Prostate gland (tissue), 2 donors: Measurements from ENCODE around the gene IL13. TPM values are rescaled to one million over a fixed set of nuclear protein-coding genes. Genes with fewer than 3 reads are reported as not detected.

Experiments
- DNase-seq: peaks from one replicate; pipeline ENCODE4 v3.0.0-alpha.2; 2019; ENCODE audit warnings: low spot score
- H3K27ac ChIP-seq, 2 donors: fragments of 200-600 bp; sonication (generic); 2 replicates each; pipeline ENCODE4 v1.5.1; 2017 to 2019
- H3K27me3 ChIP-seq: fragments of 200-600 bp; sonication (generic); replicated peaks from 2 replicates; pipeline ENCODE4 v1.5.1; 2019; ENCODE audit not compliant: insufficient read depth
- H3K36me3 ChIP-seq, 2 donors: fragments of 200-600 bp; sonication (generic); 1 replicate in 1 of 2; 2 replicates in 1 of 2; pipeline versions ENCODE4 v1.5.1 to v1.8.1; 2017 to 2019
- H3K4me1 ChIP-seq: fragments of 200-600 bp; sonication (generic); replicated peaks from 2 replicates; pipeline ENCODE4 v1.5.1; 2019
- H3K4me3 ChIP-seq, 2 donors: fragments of 200-600 bp; sonication (generic); 2 replicates each; pipeline ENCODE4 v1.5.1; 2017 to 2019
- H3K9me3 ChIP-seq: fragments of 200-600 bp; sonication (generic); 2 replicates; pipeline ENCODE4 v1.5.1; 2017
- POLR2A ChIP-seq: fragments of 450-650 bp; IDR thresholded peaks from one replicate; pipeline ENCODE4 v1.6.1; 2016; ENCODE audit warnings: antibody characterized with exemption, mild to moderate bottlenecking
- POLR2AphosphoS5 ChIP-seq: sonication (generic); formaldehyde crosslinking; IDR thresholded peaks from one replicate; pipeline ENCODE4 v1.6.1; 2017; ENCODE audit warnings: antibody characterized with exemption
- WGBS: methylation state at CpG from one replicate; pipeline ENCODE4 v1.1.5; 2018; 5-methylcytosine and 5-hydroxymethylcytosine counted together
- intact Hi-C: fragments of 100-400 bp; cut with DNase I; formaldehyde crosslinking; loops from one replicate; pipeline ENCODE4 v1.14.2; 2022
- total RNA-seq, 2 donors: library from RNA; depleted of rRNA; stranded (reverse); fragments of >200 nt; gene quantifications; one replicate each; pipeline ENCODE4 v1.1.0, GENCODE V29; 2016
- TF ChIP-seq, protein P1 (sequence below), 4 experiments: fragments of 200-600 bp in 2 of 4; fragments of 450-650 bp in 2 of 4; sonication (generic) in 2 of 4; IDR thresholded peaks; 1 replicate in 3 of 4; 2 replicates in 1 of 4; pipeline ENCODE4 v1.5.1; 2016 to 2019; ENCODE audit warnings: antibody characterized with exemption in 4 of 4, mild to moderate bottlenecking in 2 of 4, moderate library complexity in 2 of 4

IL13 gene
- total RNA-seq, 2 donors from 2014 or later, result 2.3 TPM; not detected in 1

DNA sequence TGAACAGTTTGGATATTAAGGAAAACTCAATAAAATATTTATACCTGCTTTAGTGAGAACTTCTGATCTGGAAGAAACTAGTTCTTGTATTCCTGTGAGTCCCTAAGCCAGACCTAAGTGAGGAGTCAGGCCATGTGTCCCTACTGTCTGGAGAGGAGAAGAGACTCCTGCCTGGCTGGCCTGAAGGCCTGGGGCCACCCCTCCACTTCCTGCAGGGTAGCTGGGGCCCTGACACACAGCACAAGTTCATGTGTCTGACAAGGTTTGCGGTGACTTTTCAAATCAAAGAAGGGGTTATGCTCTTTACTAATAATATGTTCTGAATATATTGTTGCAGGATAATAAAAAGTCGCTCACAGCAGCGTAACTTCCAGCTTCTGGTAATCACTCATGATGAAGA, 16.1 kb upstream of the IL13 start:
- H3K9me3 ChIP-seq, result no peaks in the 10 kb centered on the region
- H3K4me1 ChIP-seq, result no peaks in the 10 kb centered on the region
- DNase-seq, result no peak
- no peak overlapping the region for H3K4me3 ChIP-seq
- WGBS, result 94% methylated on average over 3 of the region's 3 CpGs
- TF ChIP-seq, protein P1, sequence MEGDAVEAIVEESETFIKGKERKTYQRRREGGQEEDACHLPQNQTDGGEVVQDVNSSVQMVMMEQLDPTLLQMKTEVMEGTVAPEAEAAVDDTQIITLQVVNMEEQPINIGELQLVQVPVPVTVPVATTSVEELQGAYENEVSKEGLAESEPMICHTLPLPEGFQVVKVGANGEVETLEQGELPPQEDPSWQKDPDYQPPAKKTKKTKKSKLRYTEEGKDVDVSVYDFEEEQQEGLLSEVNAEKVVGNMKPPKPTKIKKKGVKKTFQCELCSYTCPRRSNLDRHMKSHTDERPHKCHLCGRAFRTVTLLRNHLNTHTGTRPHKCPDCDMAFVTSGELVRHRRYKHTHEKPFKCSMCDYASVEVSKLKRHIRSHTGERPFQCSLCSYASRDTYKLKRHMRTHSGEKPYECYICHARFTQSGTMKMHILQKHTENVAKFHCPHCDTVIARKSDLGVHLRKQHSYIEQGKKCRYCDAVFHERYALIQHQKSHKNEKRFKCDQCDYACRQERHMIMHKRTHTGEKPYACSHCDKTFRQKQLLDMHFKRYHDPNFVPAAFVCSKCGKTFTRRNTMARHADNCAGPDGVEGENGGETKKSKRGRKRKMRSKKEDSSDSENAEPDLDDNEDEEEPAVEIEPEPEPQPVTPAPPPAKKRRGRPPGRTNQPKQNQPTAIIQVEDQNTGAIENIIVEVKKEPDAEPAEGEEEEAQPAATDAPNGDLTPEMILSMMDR (IDR thresholded peaks at IDR 0.05), result no peak
- TF ChIP-seq POLR2AphosphoS5 (no peak), POLR2A (no peak)
- no peak overlapping the region for H3K27ac ChIP-seq
- intact Hi-C loops, result no loop called here
- H3K36me3 ChIP-seq, result peaks cover 0 to 3% of the 10 kb centered on the region in 2 donors
- H3K27me3 ChIP-seq, result no peaks in the 10 kb centered on the region

DNA sequence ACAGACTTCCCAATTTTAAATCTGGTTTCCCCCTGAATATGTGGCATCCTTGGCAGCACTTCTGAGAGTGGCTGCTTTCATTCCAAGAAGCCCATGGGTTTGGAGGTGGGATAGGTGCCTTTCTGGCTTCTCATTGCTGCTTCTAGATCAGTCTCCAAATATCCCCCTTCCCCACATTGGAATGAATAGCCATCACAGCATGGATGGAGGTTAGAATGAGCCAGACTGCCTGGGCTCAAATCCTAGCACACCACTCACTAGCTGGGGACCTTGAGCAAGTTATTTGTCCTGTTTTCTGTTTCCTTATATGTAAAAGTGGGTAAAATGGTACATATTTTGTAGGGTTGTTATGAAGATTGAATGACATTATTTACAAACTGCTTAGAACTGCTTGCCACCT, 13.8 kb upstream of the IL13 start:
- H3K4me1 ChIP-seq, result no peaks in the 10 kb centered on the region
- TF ChIP-seq, protein P1 (IDR thresholded peaks at IDR 0.05), result no peak
- TF ChIP-seq POLR2A, result no peak
- TF ChIP-seq POLR2AphosphoS5, result no peak
- H3K27ac ChIP-seq, result no peak overlapping the region
- intact Hi-C loops, result no loop called here
- H3K9me3 ChIP-seq, result no peaks in the 10 kb centered on the region
- no peak for DNase-seq
- H3K27me3 ChIP-seq, result no peaks in the 10 kb centered on the region
- H3K36me3 ChIP-seq, result no peaks in the 10 kb centered on the region
- no peak overlapping the region for H3K4me3 ChIP-seq

DNA sequence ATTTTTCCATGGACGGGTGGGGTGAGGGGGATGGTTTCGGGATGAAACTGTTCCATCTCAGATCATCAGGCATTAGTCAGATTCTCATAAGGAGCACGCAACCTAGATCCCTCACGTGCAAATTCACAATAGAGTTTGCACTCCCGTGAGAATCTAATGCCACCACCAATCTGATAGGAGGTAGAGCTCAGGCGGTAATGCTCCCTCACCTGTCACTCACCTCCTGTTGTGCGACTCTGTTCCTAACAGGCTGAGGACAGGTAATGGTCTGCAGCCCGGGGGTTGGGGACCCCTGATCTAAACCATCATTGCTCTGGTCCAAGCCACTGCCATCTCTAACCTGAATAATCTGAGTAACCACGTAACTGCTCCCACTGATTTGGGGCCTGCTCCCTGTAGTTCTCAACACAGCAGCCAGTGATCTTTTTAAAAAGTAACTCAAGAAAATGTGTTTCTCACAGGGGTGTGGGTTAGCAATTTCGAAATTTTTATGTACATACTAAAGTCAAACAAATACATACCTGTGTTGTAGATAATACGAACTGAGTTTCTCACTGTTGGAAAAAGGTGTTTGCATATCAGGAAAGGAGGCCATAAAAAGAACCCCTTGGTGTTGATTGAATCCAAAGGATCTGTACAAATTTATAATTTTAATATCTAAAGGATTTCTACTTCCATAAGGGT, 11.2 kb upstream of the IL13 start:
- WGBS, result 87% methylated on average over 11 of the region's 11 CpGs
- no peaks in the 10 kb centered on the region for H3K27me3 ChIP-seq
- no peaks in the 10 kb centered on the region for H3K36me3 ChIP-seq
- H3K9me3 ChIP-seq, result no peaks in the 10 kb centered on the region
- TF ChIP-seq POLR2AphosphoS5 (no peak), POLR2A (no peak)
- TF ChIP-seq, protein P1 (IDR thresholded peaks at IDR 0.05), result no peak
- DNase-seq, result no peak
- intact Hi-C loops, result no loop called here
- no peak overlapping the region for H3K4me3 ChIP-seq
- no peaks in the 10 kb centered on the region for H3K4me1 ChIP-seq
- no peak overlapping the region for H3K27ac ChIP-seq

DNA sequence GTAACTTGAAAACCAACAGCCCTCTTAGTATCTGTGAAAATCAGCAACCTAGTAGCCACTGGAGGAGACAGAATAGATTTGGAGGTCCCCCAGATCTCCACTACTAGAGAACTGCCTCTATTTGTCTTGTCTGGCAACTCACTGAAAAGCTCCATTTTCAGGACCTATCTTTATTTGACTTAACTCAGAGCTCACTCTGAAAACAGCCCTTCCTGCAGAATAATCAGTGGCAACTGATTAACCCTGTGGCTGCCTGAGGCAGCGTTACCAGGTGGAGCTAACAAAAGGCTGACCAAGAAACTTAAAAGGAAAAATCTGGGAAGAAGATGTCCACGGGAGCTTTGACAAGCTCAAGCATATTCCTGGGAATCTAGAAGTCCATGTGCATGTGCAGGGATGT, 10.5 kb upstream of the IL13 start:
- Histone ChIP-seq H3K27ac (no peak overlapping the region), H3K9me3 (no peaks in the 10 kb centered on the region), H3K4me3 (no peak overlapping the region), H3K4me1 (no peaks in the 10 kb centered on the region), H3K27me3 (no peaks in the 10 kb centered on the region), H3K36me3 (no peaks in the 10 kb centered on the region)
- WGBS, result 95% methylated on average over 2 of the region's 2 CpGs
- intact Hi-C loops, result no loop called here
- TF ChIP-seq POLR2AphosphoS5 (no peak), POLR2A (no peak)
- TF ChIP-seq, protein P1 (IDR thresholded peaks at IDR 0.05), result no peak
- DNase-seq, result no peak

DNA sequence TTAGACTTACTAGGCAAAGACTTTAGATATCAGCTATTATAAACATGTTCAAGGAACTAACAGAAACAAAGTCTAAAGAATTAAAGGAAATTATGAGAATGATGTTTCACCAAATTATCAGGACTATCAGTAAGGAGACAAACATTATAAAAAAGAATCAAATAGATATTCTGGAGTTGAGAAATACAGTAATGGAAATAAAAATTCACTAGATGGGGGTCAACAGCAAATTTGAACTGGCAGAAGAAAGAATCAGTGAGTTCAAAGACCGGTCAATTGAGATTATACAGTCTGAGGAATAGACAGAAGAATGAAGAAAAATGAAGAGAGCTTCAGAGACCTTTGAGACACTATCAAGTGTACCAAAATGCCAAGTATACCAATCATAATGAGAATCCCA, 9.6 kb upstream of the IL13 start:
- DNase-seq, result no peak
- no peaks in the 10 kb centered on the region for H3K36me3 ChIP-seq
- intact Hi-C loops, result no loop called here
- H3K4me1 ChIP-seq, result no peaks in the 10 kb centered on the region
- no peaks in the 10 kb centered on the region for H3K27me3 ChIP-seq
- 100% methylated on average over 1 of the region's 1 CpG for WGBS
- no peak overlapping the region for H3K4me3 ChIP-seq
- H3K9me3 ChIP-seq, result no peaks in the 10 kb centered on the region
- no peak overlapping the region for H3K27ac ChIP-seq
- TF ChIP-seq POLR2A, result no peak
- TF ChIP-seq, protein P1 (IDR thresholded peaks at IDR 0.05), result no peak
- TF ChIP-seq POLR2AphosphoS5, result no peak
